Hepatocyte (in vitro differentiated cells): Measurements from ENCODE around the gene CAPN7. TPM values are rescaled to one million over a fixed set of nuclear protein-coding genes. Genes with fewer than 3 reads are reported as not detected.

Experiments
- DNase-seq: peaks from one replicate; pipeline ENCODE4 v3.0.0-alpha.2; 2016; ENCODE audit warnings: low spot score
- H2AFZ ChIP-seq: fragments of 200-600 bp; sonication (generic); 2 replicates; pipeline ENCODE4 v1.6.0; 2016; ENCODE audit warnings: antibody characterized with exemption, mild to moderate bottlenecking
- H3K27ac ChIP-seq: fragments of 200-600 bp; sonication (generic); 2 replicates; pipeline ENCODE4 v1.5.1; 2016; ENCODE audit warnings: mild to moderate bottlenecking
- H3K27me3 ChIP-seq: fragments of 200-600 bp; sonication (generic); 2 replicates; pipeline ENCODE4 v1.6.1; 2016
- H3K36me3 ChIP-seq: fragments of 200-600 bp; sonication (generic); replicated peaks from 2 replicates; pipeline ENCODE4 v1.5.1; 2016; ENCODE audit warnings: low read depth; ENCODE audit not compliant: insufficient read depth
- H3K4me1 ChIP-seq: fragments of 200-600 bp; sonication (generic); 2 replicates; pipeline ENCODE4 v1.5.1; 2016; ENCODE audit warnings: mild to moderate bottlenecking, moderate library complexity; ENCODE audit not compliant: insufficient read depth
- H3K4me2 ChIP-seq: fragments of 200-600 bp; sonication (generic); 2 replicates; pipeline ENCODE4 v1.6.0; 2016
- H3K4me3 ChIP-seq: fragments of 200-600 bp; sonication (generic); 2 replicates; pipeline ENCODE4 v1.5.1; 2016; ENCODE audit warnings: mild to moderate bottlenecking
- H3K79me2 ChIP-seq: fragments of 200-600 bp; sonication (generic); 2 replicates; pipeline ENCODE4 v1.6.0; 2017; ENCODE audit warnings: mild to moderate bottlenecking
- H3K9me2 ChIP-seq: fragments of 200-600 bp; sonication (generic); replicated peaks from 2 replicates; pipeline ENCODE4 v1.6.0; 2017; ENCODE audit warnings: mild to moderate bottlenecking; ENCODE audit not compliant: insufficient read depth
- H3K9me3 ChIP-seq: fragments of 200-600 bp; sonication (generic); 2 replicates; pipeline ENCODE4 v1.5.1; 2016; ENCODE audit warnings: low read depth, mild to moderate bottlenecking
- H4K20me1 ChIP-seq: fragments of 200-600 bp; sonication (generic); 2 replicates; pipeline ENCODE4 v1.6.0; 2016; ENCODE audit warnings: mild to moderate bottlenecking; ENCODE audit not compliant: insufficient read depth, poor library complexity, severe bottlenecking
- CTCF ChIP-seq: fragments of 200-600 bp; sonication (generic); IDR thresholded peaks from 2 replicates; pipeline ENCODE4 v1.5.1; 2016; ENCODE audit warnings: antibody characterized with exemption, mild to moderate bottlenecking; ENCODE audit not compliant: poor library complexity
- EZH2 ChIP-seq: fragments of 200-600 bp; sonication (generic); IDR thresholded peaks from 2 replicates; pipeline ENCODE4 v1.6.1; 2016; ENCODE audit warnings: antibody characterized with exemption, mild to moderate bottlenecking, borderline replicate concordance
- EZH2phosphoT487 ChIP-seq: fragments of 200-600 bp; sonication (generic); IDR thresholded peaks from one replicate; pipeline ENCODE4 v1.6.1; 2018; ENCODE audit warnings: antibody characterized with exemption, mild to moderate bottlenecking, low read depth, moderate library complexity; ENCODE audit not compliant: unreplicated experiment, severe bottlenecking
- WGBS: methylation state at CpG from one replicate; pipeline ENCODE4 v1.1.6; 2016; ENCODE audit warnings: low lambda C conversion rate; ENCODE audit errors: missing lambda C conversion rate; 5-methylcytosine and 5-hydroxymethylcytosine counted together
- polyA plus RNA-seq: library from polyadenylated mRNA; unstranded; fragments of >200 nt; fragmentation: Nextera tagmentation; extraction: Ambion mirVana; gene quantifications from 2 replicates; pipeline ENCODE4 v1.2.1, GENCODE V29; 2016
- total RNA-seq: library from RNA; depleted of rRNA; stranded (reverse); fragments of >200 nt; gene quantifications from 2 replicates; pipeline ENCODE4 v1.2.3, GENCODE V29; 2014

Gene CAPN7
- total and polyA plus RNA-seq, 2 experiments from 2014 or later: 21.6 to 60.3 TPM

GRCh38 chr3:15171096-15171495, 35.0 kb upstream of the CAPN7 start:
- Histone ChIP-seq H3K27me3 (peaks cover 17% of the 10 kb centered on the region), H3K36me3 (no peaks in the 10 kb centered on the region), H3K27ac (no peak overlapping the region), H3K9me2 (no peaks in the 10 kb centered on the region), H2AFZ (no peak overlapping the region), H3K79me2 (no peaks in the 10 kb centered on the region), H3K4me2 (peak overlapping the region; percentile 19), H3K4me1 (no peaks in the 10 kb centered on the region), H3K4me3 (no peak overlapping the region), H4K20me1 (no peaks in the 10 kb centered on the region), H3K9me3 (no peaks in the 10 kb centered on the region)
- TF ChIP-seq EZH2: no peak
- peak; percentile 90 for TF ChIP-seq EZH2phosphoT487
- peak; percentile 22 for DNase-seq
- 56% methylated on average over 3 of the region's 3 CpGs for WGBS

GRCh38 chr3:15172806-15173205, 33.2 kb upstream of the CAPN7 start:
- TF ChIP-seq CTCF: no peak
- no peak for TF ChIP-seq EZH2
- TF ChIP-seq EZH2phosphoT487: no peak
- H3K9me3 ChIP-seq: no peaks in the 10 kb centered on the region

GRCh38 chr3:15174953-15175352, 31.1 kb upstream of the CAPN7 start:
- Histone ChIP-seq H3K9me2 (no peaks in the 10 kb centered on the region), H3K4me2 (no peak overlapping the region), H3K79me2 (no peaks in the 10 kb centered on the region), H3K4me1 (no peaks in the 10 kb centered on the region), H3K27me3 (peaks cover 13% of the 10 kb centered on the region), H3K4me3 (no peak overlapping the region), H3K27ac (no peak overlapping the region), H2AFZ (no peak overlapping the region), H3K9me3 (no peaks in the 10 kb centered on the region), H4K20me1 (no peaks in the 10 kb centered on the region), H3K36me3 (no peaks in the 10 kb centered on the region)
- DNase-seq: no peak
- TF ChIP-seq EZH2phosphoT487: no peak
- TF ChIP-seq CTCF: no peak
- TF ChIP-seq EZH2: no peak
- WGBS: 85% methylated on average over 8 of the region's 8 CpGs

More at GRCh38 chr3:15172806-15173205, 33.2 kb upstream of the CAPN7 start:
- WGBS: 74% methylated on average over 1 of the region's 1 CpG
- peaks cover 15% of the 10 kb centered on the region for H3K27me3 ChIP-seq
- H3K27ac ChIP-seq: no peak overlapping the region
- no peak overlapping the region for H3K4me3 ChIP-seq
- no peaks in the 10 kb centered on the region for H3K4me1 ChIP-seq
- H3K79me2 ChIP-seq: no peaks in the 10 kb centered on the region
- no peak overlapping the region for H3K4me2 ChIP-seq
- no peak for DNase-seq
- no peak overlapping the region for H2AFZ ChIP-seq
- no peaks in the 10 kb centered on the region for H4K20me1 ChIP-seq
- H3K36me3 ChIP-seq: no peaks in the 10 kb centered on the region
- H3K9me2 ChIP-seq: no peaks in the 10 kb centered on the region

DNA sequence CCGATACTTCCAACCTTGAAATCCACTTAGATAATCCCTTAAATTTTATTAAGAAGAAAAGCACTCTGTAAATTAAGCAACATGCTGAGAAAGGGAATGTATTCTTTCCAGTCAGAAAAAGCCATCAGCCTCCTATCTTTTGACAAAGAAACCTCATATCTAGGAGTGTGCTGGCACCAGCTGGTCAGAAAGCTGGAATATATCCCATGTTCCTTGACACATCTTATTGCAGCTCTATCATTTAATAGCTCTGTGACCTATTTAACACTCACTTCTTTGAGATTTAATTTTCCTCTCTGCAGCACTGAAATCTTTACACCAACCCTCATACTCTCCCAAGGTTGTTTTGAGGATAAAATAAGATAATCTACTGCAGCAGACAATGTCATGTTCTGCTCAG, 30.4 kb upstream of the CAPN7 start:
- Histone ChIP-seq H4K20me1 (no peaks in the 10 kb centered on the region), H3K27me3 (peaks cover 13% of the 10 kb centered on the region), H3K9me3 (no peaks in the 10 kb centered on the region), H2AFZ (no peak overlapping the region), H3K4me2 (no peak overlapping the region), H3K79me2 (no peaks in the 10 kb centered on the region), H3K9me2 (no peaks in the 10 kb centered on the region), H3K4me3 (no peak overlapping the region), H3K4me1 (no peaks in the 10 kb centered on the region), H3K36me3 (no peaks in the 10 kb centered on the region), H3K27ac (no peak overlapping the region)
- 88% methylated on average over 1 of the region's 1 CpG for WGBS
- DNase-seq: no peak
- TF ChIP-seq CTCF (no peak), EZH2 (no peak), EZH2phosphoT487 (no peak)
